Skeletal muscle tissue (tissue), 4 donors: ENCODE measurements around the gene LDAF1. TPM values are rescaled to one million over a fixed set of nuclear protein-coding genes. Genes with fewer than 3 reads are reported as not detected.

Experiments
- H3K27ac ChIP-seq: one replicate; pipeline ENCODE4 v1.7.0; 2013; ENCODE audit warnings: mild to moderate bottlenecking, low read depth, low read length, inconsistent platforms
- H3K27me3 ChIP-seq, 3 donors: one replicate each; pipeline ENCODE4 v1.7.0; 2013; ENCODE audit warnings: low read length in 3 of 3; ENCODE audit not compliant: control insufficient read depth in 3 of 3, insufficient read depth in 3 of 3
- H3K36me3 ChIP-seq, 3 donors: one replicate each; pipeline ENCODE4 v1.7.0; 2013; ENCODE audit warnings: low read length in 3 of 3; ENCODE audit not compliant: control insufficient read depth in 3 of 3, insufficient read depth in 3 of 3
- H3K4me1 ChIP-seq, 3 donors: one replicate each; pipeline ENCODE4 v1.7.0; 2013; ENCODE audit warnings: low read length in 3 of 3, mild to moderate bottlenecking in 3 of 3; ENCODE audit not compliant: control insufficient read depth in 3 of 3, insufficient read depth in 3 of 3
- H3K4me3 ChIP-seq, 3 donors: one replicate each; pipeline ENCODE4 v1.7.0; 2013; ENCODE audit warnings: low read length in 3 of 3
- H3K9ac ChIP-seq, 3 donors: one replicate each; pipeline ENCODE4 v1.7.0; 2013; ENCODE audit warnings: low read length in 3 of 3, mild to moderate bottlenecking in 3 of 3, moderate library complexity in 2 of 3, low read depth in 1 of 3
- H3K9me3 ChIP-seq, 3 donors: one replicate each; pipeline ENCODE4 v1.7.0; 2013; ENCODE audit warnings: low read length in 3 of 3; ENCODE audit not compliant: control insufficient read depth in 3 of 3
- total RNA-seq: library from RNA; depleted of rRNA; stranded (reverse); fragments of >200 nt; gene quantifications from one replicate; pipeline ENCODE4 v1.2.3, GENCODE V29; 2014
- donor health status: Osteomylitis.

Gene LDAF1
- total RNA-seq, 1 donor from 2014 or later = 90.8 TPM

DNA sequence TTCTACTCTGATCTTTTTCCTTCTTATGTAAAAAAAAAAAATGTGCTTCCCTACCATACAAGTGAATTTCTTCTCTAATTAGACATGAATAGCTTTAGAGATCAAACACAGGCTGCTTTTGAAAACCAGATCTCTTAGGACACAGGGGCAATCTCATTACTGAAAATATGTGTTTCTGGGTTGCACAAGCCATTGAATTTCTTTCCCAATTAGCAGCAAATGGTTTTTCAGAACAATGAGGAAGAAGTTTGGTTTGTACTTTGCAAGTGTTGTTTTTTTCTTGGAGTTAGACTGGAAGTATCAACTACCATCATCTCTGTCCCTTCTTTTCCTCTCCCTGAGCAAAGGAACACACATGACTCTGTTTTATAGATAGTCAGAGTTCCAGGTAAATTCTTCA, 69.4 kb downstream of the LDAF1 start:
- H3K9me3 ChIP-seq = no peaks in the 10 kb centered on the region
- no peak overlapping the region for H3K27ac ChIP-seq
- no peaks in the 10 kb centered on the region for H3K36me3 ChIP-seq
- peaks cover 0 to 4% (median 3%) of the 10 kb centered on the region in 3 donors for H3K27me3 ChIP-seq
- H3K4me3 ChIP-seq = no peak overlapping the region
- H3K9ac ChIP-seq = no peak overlapping the region
- no peaks in the 10 kb centered on the region for H3K4me1 ChIP-seq

DNA sequence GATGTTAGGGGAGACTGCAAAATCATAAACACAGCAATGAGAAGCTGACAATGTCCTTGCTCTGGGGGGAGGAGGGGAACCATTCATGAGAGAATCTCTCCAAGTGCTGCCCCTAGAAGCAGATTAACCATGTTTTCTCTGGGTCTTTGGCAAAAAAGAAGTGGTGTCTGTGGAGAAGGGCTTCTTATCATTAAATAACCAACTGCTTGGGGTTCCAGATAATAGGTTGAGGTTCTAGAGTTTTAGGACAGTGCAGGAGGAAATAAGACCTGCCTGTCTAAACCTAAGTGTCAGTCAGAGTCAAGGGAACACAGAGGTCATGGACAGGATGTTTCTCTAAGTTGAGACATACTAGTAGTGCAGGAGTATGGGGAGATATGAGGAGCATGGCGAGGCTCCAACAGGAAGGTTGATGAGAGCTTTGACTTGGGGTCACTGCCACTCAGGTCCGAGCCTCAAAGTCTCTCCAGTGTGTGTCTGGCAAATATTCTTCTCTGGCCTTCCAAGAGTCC, 69.9 kb downstream of the LDAF1 start:
- no peak overlapping the region for H3K4me3 ChIP-seq
- no peak overlapping the region for H3K27ac ChIP-seq
- no peak overlapping the region for H3K9ac ChIP-seq
- no peaks in the 10 kb centered on the region for H3K4me1 ChIP-seq
- H3K9me3 ChIP-seq = no peaks in the 10 kb centered on the region
- H3K27me3 ChIP-seq = peaks cover 0 to 4% (median 0%) of the 10 kb centered on the region in 3 donors
- H3K36me3 ChIP-seq = no peaks in the 10 kb centered on the region

Other genes with a start within 250 kb of the LDAF1 start
- gene DNAH3, start 7.8 kb upstream of the LDAF1 start, total RNA-seq = 1.0 TPM
- 0.52 TPM for gene ZP2, start 52.9 kb downstream of the LDAF1 start, total RNA-seq
- gene ANKS4B, start 75.0 kb downstream of the LDAF1 start, total RNA-seq = not detected
- not detected for gene CRYM, start 119.6 kb downstream of the LDAF1 start, total RNA-seq